HG03025 (cell line): ENCODE measurements around the gene SND1.

Experiments used
- ATAC-seq: cut with Tn5 transposase; IDR thresholded peaks from one replicate; pipeline ENCODE4 v1.9.1; 2021; ENCODE audit warnings: mild to moderate bottlenecking, moderate library complexity; ENCODE audit not compliant: unreplicated experiment, low FRiP score

SND1 gene

DNA sequence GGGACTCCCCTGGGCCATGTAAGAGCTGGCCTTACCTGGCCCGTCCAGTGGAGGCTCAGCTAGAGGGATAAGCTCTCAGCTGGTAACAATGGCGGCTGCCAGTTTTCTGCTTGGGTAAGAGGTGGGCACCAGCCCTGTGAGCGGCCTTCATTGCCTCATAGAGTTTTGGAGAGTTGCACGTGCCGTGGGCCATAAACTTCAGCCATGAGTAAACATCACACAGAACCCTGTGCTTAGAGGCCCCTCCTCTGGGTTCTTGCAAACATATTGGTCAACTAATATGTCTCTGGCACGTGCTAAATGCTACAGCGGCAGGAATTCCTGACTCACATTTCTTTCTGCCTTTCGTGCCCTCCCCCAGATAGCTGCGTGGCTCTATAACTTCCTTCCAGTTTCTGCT lies 485.2 kb downstream of the SND1 start:
- no peak for ATAC-seq

DNA sequence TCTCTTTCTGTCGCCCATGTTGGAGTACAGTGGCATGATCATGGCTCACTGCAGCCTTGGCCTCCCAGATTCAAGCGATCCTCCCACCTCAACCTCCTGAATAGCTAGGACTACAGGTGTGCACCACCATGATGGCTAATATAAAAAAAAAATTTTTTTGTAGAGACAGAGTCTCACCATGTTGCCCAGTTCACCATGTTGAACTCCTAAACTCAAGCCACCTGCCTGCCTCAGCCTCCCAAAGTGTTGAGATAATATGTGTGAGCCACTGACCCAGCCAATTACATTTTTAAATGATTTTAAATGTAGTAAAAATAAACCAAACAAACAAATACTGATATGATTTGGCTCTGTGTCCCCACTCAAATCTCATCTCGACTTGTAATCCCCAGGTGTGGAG lies 487.4 kb downstream of the SND1 start:
- ATAC-seq, result no peak

DNA sequence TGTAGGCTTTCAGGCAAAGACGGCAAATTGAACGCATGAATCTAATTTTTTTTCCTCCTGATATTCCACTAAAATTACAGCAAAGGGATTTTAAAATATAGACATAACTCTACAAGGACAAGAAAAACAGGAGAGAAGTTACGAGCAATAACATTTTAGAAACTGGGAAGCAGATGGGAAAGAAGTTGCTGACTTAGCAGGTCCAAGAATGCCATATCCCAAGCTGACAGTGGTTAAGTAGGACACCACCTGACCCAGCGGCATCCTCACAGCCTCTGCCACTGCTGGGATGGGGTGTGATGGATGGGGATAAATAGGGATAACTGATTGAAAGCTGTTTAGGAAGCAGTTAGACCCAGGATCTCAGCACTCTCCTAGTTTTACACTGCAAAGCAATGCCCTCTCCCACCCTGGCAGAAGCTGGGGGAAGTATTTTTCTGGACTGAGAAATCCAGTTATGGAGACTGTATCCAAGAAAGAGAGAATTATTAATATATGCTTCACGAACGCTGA lies 489.7 kb downstream of the SND1 start:
- no peak for ATAC-seq
